GM19351 (cell line): ENCODE measurements around the gene TOR2A.

Experiments used
- ATAC-seq: cut with Tn5 transposase; IDR thresholded peaks from one replicate; pipeline ENCODE4 v1.9.1; 2021; ENCODE audit warnings: mild to moderate bottlenecking, moderate library complexity; ENCODE audit not compliant: unreplicated experiment

Gene TOR2A

DNA sequence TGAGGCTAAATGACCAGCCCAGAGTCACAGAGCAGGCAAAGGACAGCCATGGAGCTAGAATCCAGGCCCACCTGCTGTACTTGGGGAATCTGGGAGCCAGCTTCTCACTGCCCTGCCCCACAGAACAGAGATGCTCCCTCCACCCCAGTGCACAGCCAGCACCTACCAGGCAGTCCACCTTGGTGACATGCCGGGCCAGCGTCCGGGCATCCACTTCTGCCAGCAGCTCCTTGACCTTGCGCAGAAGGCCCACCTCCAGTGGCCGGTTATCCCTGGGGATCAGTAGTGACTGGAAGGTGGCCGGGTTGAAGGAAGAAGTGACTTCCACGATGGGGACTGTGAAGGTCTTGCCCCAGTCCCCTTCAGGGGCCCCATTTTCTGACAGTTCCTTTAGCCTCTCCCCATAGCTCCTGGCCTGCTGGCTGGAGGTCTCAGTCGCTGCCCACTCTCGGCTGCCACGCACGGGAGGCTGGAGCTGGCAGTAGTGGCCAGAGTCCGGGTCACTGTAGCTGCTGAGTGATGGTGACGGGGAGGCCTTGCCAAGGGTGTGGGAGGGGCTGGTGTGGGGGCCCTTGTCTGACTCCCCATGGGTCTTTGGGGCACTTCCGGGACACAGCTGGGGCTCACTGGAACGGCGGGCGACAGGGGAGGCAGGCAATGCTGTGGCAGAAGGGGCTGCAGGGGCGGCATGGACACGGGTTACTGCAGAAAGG, 9.5 kb upstream of the TOR2A start:
- ATAC-seq, result no peak

GRCh38 chr9:127742435-127743088, 7.5 kb upstream of the TOR2A start:
- no peak for ATAC-seq

GRCh38 chr9:127741831-127742434, 6.8 kb upstream of the TOR2A start:
- no peak for ATAC-seq

- ATAC-seq, result no peak
These were observed 4.7 kb upstream of the TOR2A start for GRCh38 chr9:127739614-127740330.

GRCh38 chr9:127738666-127739065, 3.6 kb upstream of the TOR2A start:
- no peak for ATAC-seq

DNA sequence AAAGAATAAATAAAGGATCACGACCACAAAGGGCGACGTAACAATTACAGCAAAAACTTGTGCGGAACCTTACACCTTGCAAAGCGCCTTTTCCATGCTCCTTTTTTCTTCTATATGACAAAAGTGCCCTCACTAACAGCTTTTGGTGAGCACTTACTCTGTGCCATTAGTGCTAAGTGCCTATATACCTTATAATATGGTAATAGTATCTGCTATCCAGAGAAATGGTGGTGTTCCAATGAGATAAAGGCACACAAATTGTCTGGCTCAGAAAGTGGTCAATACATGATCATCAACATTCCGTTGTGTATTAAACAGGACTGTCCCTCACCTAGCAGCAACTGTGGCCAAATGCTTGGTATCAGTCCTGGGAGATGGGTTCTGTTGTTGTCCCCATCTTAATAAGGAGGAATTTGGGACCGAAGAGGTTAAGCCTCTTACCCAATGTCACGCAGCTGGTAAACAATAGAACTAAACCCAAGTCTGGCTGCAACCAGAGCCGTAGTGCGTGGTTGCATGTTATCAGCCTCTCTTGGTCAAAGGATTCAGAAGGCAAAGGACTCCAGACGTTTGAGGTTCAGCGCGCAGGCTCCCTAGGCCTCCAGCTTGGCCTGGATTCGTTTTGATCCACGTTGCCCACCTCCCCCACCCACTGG, 564 bp upstream of the TOR2A start:
- peak; percentile 6 for ATAC-seq

DNA sequence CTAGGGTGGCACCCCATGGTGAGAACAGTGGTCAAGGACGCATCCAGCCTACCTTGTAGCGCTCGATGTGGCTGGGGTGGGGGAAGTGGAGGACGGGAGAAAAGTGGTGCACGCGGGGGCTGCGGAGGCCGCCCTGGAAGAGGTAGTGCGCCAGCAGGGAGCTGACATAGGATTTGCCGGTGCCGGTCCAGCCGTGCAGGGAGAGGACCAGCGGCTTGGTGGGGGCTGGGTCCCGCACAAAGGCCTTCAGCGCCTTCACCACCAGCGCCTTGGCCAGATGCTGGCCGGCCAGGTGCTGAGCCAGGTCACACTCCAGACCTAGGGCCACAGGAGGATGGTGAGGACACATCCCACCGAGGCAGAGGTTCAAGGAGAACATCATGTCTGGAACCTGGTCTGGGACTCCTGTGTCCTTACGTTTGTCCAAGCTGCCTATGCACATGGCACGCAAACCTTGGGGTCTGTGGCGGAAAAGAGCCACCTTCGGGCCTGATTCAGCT, 797 bp downstream of the TOR2A start:
- no peak for ATAC-seq

DNA sequence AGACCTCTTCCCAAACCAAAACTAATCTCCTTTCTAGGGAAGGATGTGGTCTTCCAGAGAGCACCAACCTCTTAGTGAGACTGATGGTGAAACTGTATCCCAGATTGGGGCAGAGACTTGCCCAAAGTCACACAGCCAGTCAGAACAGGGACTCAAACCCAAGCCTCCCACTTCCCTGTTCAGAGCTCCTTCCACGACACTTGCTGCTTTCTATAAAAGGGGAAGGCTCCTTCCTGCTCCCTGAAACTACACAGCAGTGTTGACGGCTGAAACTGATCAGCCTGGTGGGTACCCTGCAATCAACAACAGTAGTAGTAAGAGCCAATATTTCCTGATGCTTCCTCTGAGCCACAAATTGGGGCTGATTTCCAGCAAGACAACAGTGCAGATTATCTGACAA, 1.5 kb downstream of the TOR2A start:
- ATAC-seq, result no peak

DNA sequence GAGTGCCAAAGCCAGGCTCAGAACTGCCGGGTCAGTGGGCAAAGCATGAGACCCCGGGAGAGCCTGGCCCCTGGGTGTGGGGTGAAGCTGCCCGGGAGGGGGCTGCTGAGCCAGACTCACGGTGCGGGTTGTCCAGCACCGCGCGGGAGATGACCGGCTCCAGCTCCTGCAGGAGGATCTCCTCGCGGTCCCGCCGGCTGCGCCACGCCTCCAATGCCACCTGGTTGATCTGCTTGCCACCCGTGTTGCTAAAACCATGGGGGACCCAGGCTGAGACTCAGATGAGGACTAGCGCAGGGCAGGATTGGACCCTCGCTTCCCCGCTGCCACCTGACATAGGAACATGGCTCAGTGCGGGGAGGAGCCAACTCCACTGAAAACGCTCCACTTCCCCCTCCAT, 2.6 kb downstream of the TOR2A start:
- no peak for ATAC-seq

- ATAC-seq, result no peak
These were observed 3.2 kb downstream of the TOR2A start for GRCh38 chr9:127731938-127732337.

GRCh38 chr9:127730799-127731410, 4.2 kb downstream of the TOR2A start:
- ATAC-seq, result no peak

DNA sequence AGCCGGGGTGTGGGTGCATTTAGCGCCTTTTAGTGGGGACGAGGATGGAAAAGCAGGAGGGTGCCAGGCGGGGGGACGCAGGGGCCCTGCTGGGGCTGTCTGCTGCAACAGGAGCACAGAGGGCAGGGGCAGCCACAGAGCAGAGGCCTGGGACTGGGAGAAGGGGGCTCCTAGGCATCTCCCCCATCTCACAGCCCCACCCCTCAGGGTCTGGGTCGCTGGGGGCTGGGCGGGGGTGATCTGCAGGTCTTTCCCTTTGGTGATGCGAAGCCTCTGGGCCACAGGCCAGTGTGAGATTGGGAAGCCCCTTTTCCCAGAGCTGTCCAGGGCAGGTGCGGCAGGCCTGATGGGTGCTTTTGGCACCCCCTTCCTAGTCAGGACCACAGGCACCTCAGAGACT, 4.8 kb downstream of the TOR2A start:
- ATAC-seq, result no peak

- ATAC-seq, result no peak
These were observed 5.4 kb downstream of the TOR2A start for GRCh38 chr9:127729522-127730256.

DNA sequence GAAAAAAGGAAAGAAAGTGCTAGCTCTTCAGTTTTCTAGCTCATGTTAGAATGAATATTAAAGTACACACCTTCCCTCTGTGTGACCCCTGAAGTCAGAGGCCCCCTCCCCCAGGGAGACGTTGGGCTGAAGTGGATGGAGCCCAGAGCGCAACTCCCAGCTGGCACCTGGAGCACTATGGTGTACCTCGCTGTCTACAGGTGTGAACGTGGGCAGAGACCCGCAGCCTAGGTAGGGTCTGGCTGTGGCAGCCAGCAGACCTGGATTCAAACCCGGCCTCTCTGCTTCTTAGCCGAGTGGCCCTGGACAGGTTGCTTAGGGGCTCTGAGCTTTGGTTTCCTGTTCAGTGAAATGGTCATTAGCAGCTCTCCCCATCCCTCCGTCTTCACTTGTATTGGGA, 6.3 kb downstream of the TOR2A start:
- no peak for ATAC-seq

DNA sequence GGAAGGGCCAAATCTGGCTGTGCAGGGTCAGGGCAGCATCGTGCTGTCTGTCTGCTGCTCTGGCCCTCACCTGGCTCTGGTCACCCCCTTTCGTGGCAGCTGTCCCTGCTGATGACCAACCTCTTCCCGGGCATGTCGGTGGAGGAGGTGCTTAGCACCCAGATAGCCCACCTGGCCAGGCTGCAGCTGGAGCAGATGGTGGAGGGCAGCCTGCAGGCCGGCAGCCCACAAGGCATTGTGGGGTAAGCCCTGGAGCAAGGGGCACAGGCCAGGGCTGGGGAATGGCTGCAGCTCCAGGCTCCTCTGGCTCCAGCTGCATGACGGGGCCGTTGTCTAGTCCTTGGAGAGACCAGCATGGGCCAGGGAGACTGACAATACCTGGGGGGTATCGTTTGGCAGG, 8.2 kb downstream of the TOR2A start:
- ATAC-seq, result no peak

- ATAC-seq, result no peak
These were observed 11.1 kb downstream of the TOR2A start for GRCh38 chr9:127724012-127724411.

GRCh38 chr9:127723444-127723843, 11.7 kb downstream of the TOR2A start:
- ATAC-seq, result no peak

DNA sequence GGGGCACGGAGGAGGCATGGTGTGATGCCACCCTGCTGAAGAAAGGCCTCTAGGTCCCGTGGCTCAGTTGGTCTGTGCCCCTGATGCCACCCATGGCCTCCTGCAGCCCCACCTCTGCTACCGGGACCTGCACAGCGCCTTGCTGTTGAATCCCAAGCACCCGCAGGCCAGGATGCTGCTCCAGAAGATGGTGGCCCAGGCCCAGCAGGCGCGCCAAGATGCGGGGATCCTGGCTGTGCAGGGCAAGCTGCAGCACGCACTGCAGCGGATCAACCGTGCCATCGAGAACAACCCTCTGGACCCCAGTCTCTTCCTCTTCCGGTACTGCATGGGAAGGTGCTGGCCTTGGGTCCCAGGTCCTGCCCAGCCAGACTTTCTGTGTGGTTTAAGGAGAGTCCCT, 12.1 kb downstream of the TOR2A start:
- ATAC-seq, result no peak

- no peak for ATAC-seq
These were observed 12.9 kb downstream of the TOR2A start for GRCh38 chr9:127722055-127722745.
